H1 (cell line): ENCODE measurements around the gene SPINK1. TPM values are rescaled to one million over a fixed set of nuclear protein-coding genes. Genes with fewer than 3 reads are reported as not detected.

ENCODE experiments used
- CTCF ChIA-PET: fragments of 300-600 bp; sonication (Branson Sonifier 250); formaldehyde crosslinking; loops from one replicate; lab custom pipeline; 2021; ENCODE audit not compliant: partially characterized antibody; lab: Charles Lee
- POLR2A ChIA-PET: fragments of 300-600 bp; sonication (Branson Sonifier 250); formaldehyde crosslinking; loops from one replicate; lab custom pipeline; 2021; ENCODE audit warnings: inconsistent platforms; ENCODE audit not compliant: partially characterized antibody; lab: Charles Lee
- DNase-seq, 2 experiments: peaks; one replicate each; pipeline versions ENCODE4 v3.0.0 to v3.0.0-alpha.2; 2010 to 2022; ENCODE audit warnings: low spot score in 2 of 2, low read depth in 1 of 2, mixed read lengths in 1 of 2
- FAIRE-seq: peaks from 2 replicates; lab custom pipeline; 2011; peaks lifted over from hg19 to GRCh38; lab: Jason Lieb, UNC
- H2AFZ ChIP-seq: 2 replicates; pipeline ENCODE4 v1.8.1; 2012; ENCODE audit warnings: low read length, inconsistent platforms
- H2AK5ac ChIP-seq: 2 replicates; pipeline ENCODE4 v1.6.1; 2013; ENCODE audit warnings: low read depth, low read length
- H2BK120ac ChIP-seq: replicated peaks from 2 replicates; pipeline ENCODE3; 2013; ENCODE audit warnings: low read depth, low read length, inconsistent platforms
- H2BK12ac ChIP-seq: 2 replicates; pipeline ENCODE4 v1.6.1; 2013; ENCODE audit warnings: low read depth, low read length
- H2BK15ac ChIP-seq: 2 replicates; pipeline ENCODE4 v1.6.1; 2013; ENCODE audit warnings: low read length
- H2BK20ac ChIP-seq: 2 replicates; pipeline ENCODE4 v1.6.1; 2013; ENCODE audit warnings: low read length
- H2BK5ac ChIP-seq: 2 replicates; pipeline ENCODE4 v1.6.1; 2013; ENCODE audit warnings: low read depth, low read length
- H3K14ac ChIP-seq: 2 replicates; pipeline ENCODE4 v1.6.1; 2013; ENCODE audit warnings: inconsistent platforms; ENCODE audit not compliant: insufficient read length
- H3K18ac ChIP-seq: 2 replicates; pipeline ENCODE4 v1.6.1; 2013; ENCODE audit warnings: low read length; ENCODE audit errors: extremely low read depth
- H3K23ac ChIP-seq: 2 replicates; pipeline ENCODE4 v1.6.1; 2013; ENCODE audit warnings: inconsistent platforms; ENCODE audit not compliant: insufficient read length
- H3K23me2 ChIP-seq: 2 replicates; pipeline ENCODE4 v1.6.1; 2013; ENCODE audit warnings: low read depth, low read length
- H3K27ac ChIP-seq: 2 replicates; pipeline ENCODE4 v1.6.1; 2011; ENCODE audit warnings: low read depth, low read length, inconsistent platforms
- H3K27me3 ChIP-seq, 4 experiments: replicated peaks in 1 of 4; 1 replicate in 1 of 4; 2 replicates in 3 of 4; pipeline versions ENCODE4 v1.6.1 to v1.8.1; 2011 to 2013; ENCODE audit warnings: low read length in 3 of 4, mild to moderate bottlenecking in 3 of 4, inconsistent platforms in 2 of 4, mixed read lengths in 2 of 4, moderate library complexity in 1 of 4; ENCODE audit not compliant: control insufficient read depth in 3 of 4, insufficient read depth in 3 of 4; ENCODE audit errors: extremely low read depth in 1 of 4
- H3K36me3 ChIP-seq, 4 experiments: 2 replicates each; pipeline versions ENCODE4 v1.6.1 to v1.8.1; 2011 to 2013; ENCODE audit warnings: mild to moderate bottlenecking in 4 of 4, low read length in 3 of 4, moderate library complexity in 2 of 4, control low read depth in 1 of 4, inconsistent platforms in 1 of 4; ENCODE audit not compliant: insufficient read depth in 4 of 4, control insufficient read depth in 2 of 4
- H3K4ac ChIP-seq: replicated peaks from 2 replicates; pipeline ENCODE3; 2013; ENCODE audit warnings: low read length, low read depth, mixed read lengths, inconsistent platforms; ENCODE audit not compliant: insufficient read length
- H3K4me1 ChIP-seq, 4 experiments: replicated peaks in 1 of 4; 1 replicate in 1 of 4; 2 replicates in 3 of 4; pipeline versions ENCODE4 v1.6.1 to v1.8.1; 2011 to 2013; ENCODE audit warnings: low read length in 3 of 4, inconsistent platforms in 2 of 4, mixed read lengths in 1 of 4; ENCODE audit not compliant: insufficient read depth in 4 of 4, control insufficient read depth in 3 of 4
- H3K4me2 ChIP-seq, 2 experiments: 2 replicates each; pipeline versions ENCODE4 v1.6.1 to v1.8.1; 2011 to 2013; ENCODE audit warnings: low read depth in 2 of 2, low read length in 2 of 2, control low read depth in 1 of 2, inconsistent platforms in 1 of 2, mild to moderate bottlenecking in 1 of 2; ENCODE audit not compliant: insufficient read depth in 1 of 2
- H3K4me3 ChIP-seq, 4 experiments: fragments of 200-600, 300-600 bp in 1 of 4; sonication (generic), shearing (Covaris generic), sonication (Bioruptor Twin) in 1 of 4; 2 replicates each; pipeline versions ENCODE4 v1.5.1 to v1.8.1; 2011 to 2016; ENCODE audit warnings: low read length in 4 of 4, low read depth in 3 of 4, control low read depth in 2 of 4, inconsistent platforms in 2 of 4, mild to moderate bottlenecking in 2 of 4, mixed read lengths in 1 of 4, moderate library complexity in 1 of 4; ENCODE audit not compliant: insufficient read depth in 2 of 4; ENCODE audit errors: extremely low read depth in 1 of 4
- H3K56ac ChIP-seq: replicated peaks from 2 replicates; pipeline ENCODE3; 2013; ENCODE audit warnings: low read depth, mild to moderate bottlenecking, mixed read lengths, low read length, inconsistent platforms; ENCODE audit not compliant: insufficient read length
- H3K79me1 ChIP-seq: 2 replicates; pipeline ENCODE4 v1.6.1; 2013; ENCODE audit warnings: low read depth, low read length, control low read depth
- H3K79me2 ChIP-seq, 2 experiments: 2 replicates each; pipeline versions ENCODE4 v1.6.1 to v1.8.1; 2012 to 2013; ENCODE audit warnings: low read length in 2 of 2, mild to moderate bottlenecking in 2 of 2, inconsistent platforms in 1 of 2; ENCODE audit not compliant: insufficient read depth in 2 of 2, control insufficient read depth in 1 of 2
- H3K9ac ChIP-seq, 4 experiments: replicated peaks in 1 of 4; 1 replicate in 1 of 4; 2 replicates in 3 of 4; pipeline versions ENCODE4 v1.6.1 to v1.8.1; 2011 to 2013; ENCODE audit warnings: low read depth in 3 of 4, low read length in 3 of 4, control low read depth in 2 of 4, mild to moderate bottlenecking in 2 of 4, moderate library complexity in 2 of 4, inconsistent platforms in 1 of 4; ENCODE audit errors: extremely low read depth in 1 of 4
- H3K9me3 ChIP-seq, 2 experiments: 2 replicates each; pipeline versions ENCODE4 v1.6.1 to v1.8.1; 2012 to 2013; ENCODE audit warnings: mild to moderate bottlenecking in 2 of 2, moderate library complexity in 2 of 2, control low read depth in 1 of 2, inconsistent platforms in 1 of 2, low read depth in 1 of 2, low read length in 1 of 2, mixed read lengths in 1 of 2; ENCODE audit not compliant: insufficient read depth in 2 of 2
- H4K20me1 ChIP-seq, 2 experiments: replicated peaks in 1 of 2; 2 replicates each; pipeline versions ENCODE3 to v1.8.1; 2011 to 2013; ENCODE audit warnings: inconsistent platforms in 2 of 2, low read length in 2 of 2, mild to moderate bottlenecking in 1 of 2; ENCODE audit not compliant: insufficient read depth in 2 of 2, control insufficient read depth in 1 of 2
- H4K5ac ChIP-seq: 2 replicates; pipeline ENCODE4 v1.6.1; 2013; ENCODE audit warnings: low read length, low read depth, mixed read lengths, inconsistent platforms; ENCODE audit not compliant: insufficient read length
- H4K8ac ChIP-seq: 2 replicates; pipeline ENCODE4 v1.8.0; 2013; ENCODE audit warnings: mild to moderate bottlenecking, moderate library complexity, low read length, inconsistent platforms; ENCODE audit not compliant: insufficient read depth; ENCODE audit errors: extremely low read depth
- H4K91ac ChIP-seq: replicated peaks from 2 replicates; pipeline ENCODE3; 2013; ENCODE audit warnings: low read length, mixed read lengths, inconsistent platforms; ENCODE audit not compliant: insufficient read length
- CREB1 ChIP-seq: IDR thresholded peaks from 2 replicates; pipeline ENCODE4 v1.6.1; 2012; ENCODE audit warnings: inconsistent platforms
- HDAC6 ChIP-seq: IDR thresholded peaks from one replicate; pipeline ENCODE4 v1.7.1; 2012; ENCODE audit warnings: low read depth, mild to moderate bottlenecking, inconsistent platforms, low read length, moderate library complexity
- MAFK ChIP-seq: IDR thresholded peaks from 2 replicates; pipeline ENCODE4 v1.6.1; 2012; ENCODE audit warnings: low read depth, mild to moderate bottlenecking, improper control_type of control experiment, low read length
- POLR2A ChIP-seq, 2 experiments: IDR thresholded peaks; 1 replicate in 1 of 2; 2 replicates in 1 of 2; pipeline ENCODE4 v1.6.1; 2011; ENCODE audit warnings: low read depth in 2 of 2, low read length in 2 of 2, mild to moderate bottlenecking in 2 of 2; ENCODE audit errors: control extremely low read depth in 1 of 2
- POU5F1 ChIP-seq: IDR thresholded peaks from 2 replicates; pipeline ENCODE4 v1.6.1; 2011; ENCODE audit warnings: low read depth, mild to moderate bottlenecking, low read length, moderate library complexity
- RAD21 ChIP-seq, 2 experiments: IDR thresholded peaks in 1 of 2; conservative IDR thresholded peaks in 1 of 2; 2 replicates each; pipeline ENCODE4 v1.6.1; 2011; ENCODE audit warnings: low read depth in 2 of 2, low read length in 2 of 2, improper control_type of control experiment in 1 of 2, inconsistent platforms in 1 of 2, mild to moderate bottlenecking in 1 of 2, moderate library complexity in 1 of 2
- RNF2 ChIP-seq: fragments of 200-900, 300-1000 bp; sonication (generic); IDR thresholded peaks from 2 replicates; pipeline ENCODE4 v1.7.1; 2016; ENCODE audit warnings: borderline replicate concordance, low read depth, mild to moderate bottlenecking, antibody characterized with exemption, low read length; ENCODE audit not compliant: poor library complexity, severe bottlenecking; ENCODE audit errors: missing control alignments
- SRF ChIP-seq: IDR thresholded peaks from 2 replicates; pipeline ENCODE4 v1.6.1; 2011; ENCODE audit warnings: mild to moderate bottlenecking, low read depth, low read length, moderate library complexity
- TAF1 ChIP-seq: IDR thresholded peaks from 2 replicates; pipeline ENCODE4 v1.6.1; 2011; ENCODE audit warnings: mild to moderate bottlenecking, low read depth, low read length
- ZNF274 ChIP-seq: IDR thresholded peaks from 2 replicates; pipeline ENCODE4 v1.7.0; 2012; ENCODE audit warnings: low read length, borderline replicate concordance; ENCODE audit errors: extremely low read depth
- WGBS, 2 experiments: shearing (Covaris generic) in 1 of 2; methylation state at CpG; one replicate each; pipeline versions ENCODE4 v1.1.6 to v1.1.7; 2013 to 2015; ENCODE audit warnings: low lambda C conversion rate in 2 of 2, mixed read lengths in 2 of 2, inconsistent platforms in 1 of 2, low coverage in 1 of 2, missing lambda C conversion rate in 1 of 2; ENCODE audit not compliant: insufficient replicate concordance in 2 of 2, insufficient coverage in 1 of 2, insufficient read length in 1 of 2; ENCODE audit errors: extremely low coverage in 1 of 2, missing lambda C conversion rate in 1 of 2; 5-methylcytosine and 5-hydroxymethylcytosine counted together
- polyA plus RNA-seq, 7 experiments: library from polyadenylated mRNA; depleted of rRNA in 3 of 7; stranded (reverse) in 5 of 7; unstranded in 2 of 7; fragments of >200 nt in 5 of 7; fragments of 200-250 nt in 2 of 7; gene quantifications; 1 replicate in 5 of 7; 2 replicates in 1 of 7; 4 replicates in 1 of 7; pipeline versions ENCODE4 v1.2.1 to v1.2.3, GENCODE V29; 2011 to 2013; ENCODE audit warnings: missing spikeins in 2 of 7, mixed read lengths in 2 of 7
- total RNA-seq: library from RNA; stranded (reverse); fragmentation: NEBNext Ultra II Directional; extraction: Animal tissue kit (Norgen Biotek cat#: 25700); gene quantifications from 2 replicates; pipeline ENCODE4 v1.2.1, GENCODE V29; 2021

The SPINK1 gene
- total and polyA plus RNA-seq, 2 of the 8 experiments (the other 6 are each of a cell fraction or from before 2014, with no cell fraction given): 0.48 to 1.3 TPM

DNA sequence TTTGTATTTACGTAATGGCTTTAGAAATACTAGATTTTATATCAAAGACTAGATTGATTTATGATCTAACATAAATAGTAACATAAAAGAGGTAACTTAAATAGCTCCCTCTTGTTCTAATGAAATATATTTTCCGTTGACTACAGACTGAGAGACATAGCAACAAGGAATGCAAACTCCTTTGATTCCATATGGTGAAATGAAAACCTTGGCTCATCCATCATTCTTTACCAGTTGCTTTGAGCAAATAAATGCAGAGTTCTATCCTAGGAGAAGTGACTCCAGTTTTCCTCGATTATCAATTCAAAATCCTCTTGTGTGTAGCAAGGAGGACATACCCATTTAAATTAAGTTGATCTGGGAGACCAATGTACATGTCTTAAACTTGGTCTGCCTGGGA, 31.0 kb downstream of the SPINK1 start:
- POLR2A ChIA-PET: no interaction called here
- no peaks in the 10 kb centered on the region for H3K9me3 ChIP-seq
- no peak overlapping the region for H2BK5ac ChIP-seq
- H3K23me2 ChIP-seq: no peaks in the 10 kb centered on the region
- no peak overlapping the region for H3K23ac ChIP-seq
- no peaks in the 10 kb centered on the region for H3K79me2 ChIP-seq
- H4K5ac ChIP-seq: no peak overlapping the region
- H3K4me2 ChIP-seq: no peak overlapping the region
- H3K9ac ChIP-seq: no peak overlapping the region
- FAIRE-seq: no peak
- no peak overlapping the region for H4K8ac ChIP-seq
- H3K79me1 ChIP-seq: no peaks in the 10 kb centered on the region
- no peaks in the 10 kb centered on the region for H3K36me3 ChIP-seq
- 0 out of 7 replicates have a peak, but pooled peaks cover 0 to 2% (median 0%) of the 10 kb centered on the region in 4 experiments for H3K4me1 ChIP-seq
- H2BK15ac ChIP-seq: no peak overlapping the region
- no peak overlapping the region for H4K91ac ChIP-seq
- no peak overlapping the region for H3K18ac ChIP-seq
- no peak overlapping the region for H3K4me3 ChIP-seq
- no peak overlapping the region for H2AK5ac ChIP-seq
- H3K27ac ChIP-seq: no peak overlapping the region
- no peaks in the 10 kb centered on the region for H3K27me3 ChIP-seq
- no peak overlapping the region for H2BK12ac ChIP-seq
- no peak overlapping the region for H3K14ac ChIP-seq
- H2BK120ac ChIP-seq: no peak overlapping the region
- no peak overlapping the region for H3K4ac ChIP-seq
- H4K20me1 ChIP-seq: no peaks in the 10 kb centered on the region
- CTCF ChIA-PET: interaction anchor here (1.3 kb wide), 1 partner anchor 22 kb away, joined by 4 read pairs; no protein-coding TSS in a partner anchor
- H3K56ac ChIP-seq: no peak overlapping the region
- H2BK20ac ChIP-seq: no peak overlapping the region
- DNase-seq: no peak
- no peak for TF ChIP-seq TAF1
- no peak for TF ChIP-seq HDAC6
- no peak for TF ChIP-seq POU5F1
- no peak for TF ChIP-seq CREB1
- no peak for TF ChIP-seq RNF2
- no peak for TF ChIP-seq POLR2A (IDR thresholded peaks at IDR 0.05; ENCODE audit: control extremely low read depth in 1 of 2, low read depth in 2 of 2, low read length in 2 of 2)
- TF ChIP-seq ZNF274: no peak
- no peak for TF ChIP-seq MAFK
- TF ChIP-seq SRF: no peak
- TF ChIP-seq RAD21 (IDR thresholded peaks at IDR 0.05 in 1 of 2, conservative IDR thresholded peaks at IDR 0.05 in 1 of 2; ENCODE audit: low read depth in 2 of 2, low read length in 2 of 2): no peak
- 90% methylated on average over 3 of the region's 3 CpGs; no CpG with 5 or more reads in 1 of the 2 experiments for WGBS, 2 experiments
- H2AFZ ChIP-seq: no peak overlapping the region
